ENCODE measurements around the gene NOTCH4. TPM values are rescaled to one million over a fixed set of nuclear protein-coding genes. Genes with fewer than 3 reads are reported as not detected.

NOTCH4 gene
- total RNA-seq, 1 donor from 2014 or later = 151 TPM

DNA sequence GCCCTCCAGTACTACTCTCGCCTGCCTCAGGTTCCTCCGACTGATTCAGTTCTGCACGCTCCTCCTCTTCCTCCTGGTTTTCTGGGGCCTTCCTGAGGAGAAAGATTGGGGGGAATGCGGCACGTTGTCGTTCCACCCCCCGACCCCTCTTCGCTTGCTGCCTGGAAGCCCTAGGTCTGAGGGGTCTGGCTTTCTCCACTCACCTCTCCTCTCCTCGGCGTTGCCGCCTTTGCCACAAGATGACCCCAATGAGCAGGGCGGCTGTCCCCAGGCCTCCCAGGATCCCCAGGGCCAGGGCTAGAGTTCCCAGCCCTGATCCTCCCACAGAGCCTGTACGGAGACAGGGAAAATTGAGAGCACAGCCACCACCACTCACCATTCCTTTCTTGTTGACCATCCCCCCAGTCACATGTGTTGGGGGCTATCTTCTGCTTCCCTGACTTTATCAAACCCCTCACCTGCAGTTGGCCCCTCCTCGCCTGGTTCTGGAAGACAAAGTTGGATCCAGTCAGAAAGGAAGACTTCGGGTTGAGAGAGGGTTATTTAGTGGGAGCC, 42.6 kb downstream of the NOTCH4 start:
- no peak for TF ChIP-seq CTCF (IDR thresholded peaks at IDR 0.05; ENCODE audit: unreplicated experiment)
- no peak for DNase-seq (ENCODE audit: low spot score)
- Mint-ChIP-seq H3K36me3 (ENCODE audit: low read depth, unreplicated experiment) (peaks cover 14% of the 10 kb centered on the region), H3K4me1 (ENCODE audit: unreplicated experiment) (peaks cover 58% of the 10 kb centered on the region), H3K9me3 (ENCODE audit: unreplicated experiment) (no peaks in the 10 kb centered on the region), H3K4me3 (ENCODE audit: unreplicated experiment) (peak overlapping the region; percentile 25), H3K27ac (ENCODE audit: unreplicated experiment) (no peak overlapping the region), H3K27me3 (ENCODE audit: unreplicated experiment) (peaks cover 9% of the 10 kb centered on the region)

DNA sequence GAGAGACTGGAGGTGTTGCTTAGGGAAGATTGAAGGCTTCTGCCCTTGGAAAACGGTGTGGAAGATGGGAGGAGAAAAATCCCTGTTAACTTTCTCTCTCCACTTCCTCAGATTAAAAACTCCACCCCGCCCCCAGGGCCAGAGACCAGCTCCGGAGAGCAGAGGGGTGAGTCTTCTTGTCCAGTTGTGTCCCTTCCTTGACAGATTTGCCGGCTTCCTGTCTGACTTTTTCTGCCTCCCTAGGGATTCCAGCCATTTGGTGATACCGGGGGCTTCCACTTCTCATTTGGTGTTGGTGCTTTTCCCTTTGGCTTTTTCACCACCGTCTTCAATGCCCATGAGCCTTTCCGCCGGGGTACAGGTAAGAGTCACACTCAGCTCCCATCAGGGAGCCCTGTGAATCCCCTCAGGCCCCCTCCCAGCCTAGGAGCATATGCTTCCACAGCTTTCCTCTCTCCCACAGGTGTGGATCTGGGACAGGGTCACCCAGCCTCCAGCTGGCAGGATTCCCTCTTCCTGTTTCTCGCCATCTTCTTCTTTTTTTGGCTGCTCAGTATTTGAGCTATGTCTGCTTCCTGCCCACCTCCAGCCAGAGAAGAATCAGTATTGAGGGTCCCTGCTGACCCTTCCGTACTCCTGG, 44.0 kb downstream of the NOTCH4 start:
- peaks cover 9% of the 10 kb centered on the region for H3K27me3 Mint-ChIP-seq (ENCODE audit: unreplicated experiment)
- peak overlapping the region; percentile 95 for H3K27ac Mint-ChIP-seq (ENCODE audit: unreplicated experiment)
- H3K9me3 Mint-ChIP-seq (ENCODE audit: unreplicated experiment) = no peaks in the 10 kb centered on the region
- no peak for TF ChIP-seq CTCF (IDR thresholded peaks at IDR 0.05; ENCODE audit: unreplicated experiment)
- peak overlapping the region; percentile 98 for H3K4me3 Mint-ChIP-seq (ENCODE audit: unreplicated experiment)
- H3K4me1 Mint-ChIP-seq (ENCODE audit: unreplicated experiment) = peaks cover 56% of the 10 kb centered on the region
- H3K36me3 Mint-ChIP-seq (ENCODE audit: low read depth, unreplicated experiment) = peaks cover 7% of the 10 kb centered on the region
- no peak for DNase-seq (ENCODE audit: low spot score)

DNA sequence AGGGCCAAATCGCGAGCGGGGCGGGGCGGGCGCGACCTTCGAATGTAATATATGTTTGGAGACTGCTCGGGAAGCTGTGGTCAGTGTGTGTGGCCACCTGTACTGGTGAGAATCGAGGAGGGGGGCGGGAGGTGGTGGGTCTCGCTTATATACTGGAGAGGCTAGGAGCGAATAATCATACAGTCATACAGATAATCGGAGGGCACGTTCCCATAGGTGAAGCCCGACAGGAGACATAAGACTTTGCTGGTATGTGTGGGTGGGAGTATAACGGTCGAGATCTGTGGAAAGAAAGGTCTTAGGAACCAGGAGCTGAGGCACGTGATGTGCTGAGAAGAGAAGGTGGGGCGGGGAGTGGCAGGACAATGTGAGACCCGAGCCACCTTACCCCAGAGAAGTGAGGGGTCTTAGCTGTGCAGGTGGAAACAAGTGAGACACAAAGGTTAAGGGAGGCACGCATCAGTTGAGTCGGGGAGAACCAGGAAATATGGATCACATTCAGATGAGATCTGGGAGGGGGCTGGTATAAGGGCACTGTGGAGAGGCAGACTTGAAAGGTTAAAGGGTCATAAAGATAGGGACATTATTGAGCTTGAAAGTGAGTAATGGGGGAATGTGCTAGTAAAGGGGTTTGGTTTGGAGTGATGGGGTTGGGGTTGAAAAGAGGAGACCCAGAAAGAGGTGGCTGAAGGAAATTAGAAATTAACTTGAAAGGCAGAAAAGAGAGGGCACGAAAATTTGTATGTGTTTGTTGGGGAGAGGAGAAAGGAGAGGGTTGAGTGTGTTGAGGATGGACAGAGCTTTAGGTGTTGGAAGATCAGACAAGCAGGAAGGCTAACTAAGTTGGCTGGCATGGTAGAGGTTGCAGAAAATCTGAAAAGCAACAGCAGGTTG, 45.1 kb downstream of the NOTCH4 start:
- no peak for TF ChIP-seq CTCF (IDR thresholded peaks at IDR 0.05; ENCODE audit: unreplicated experiment)
- DNase-seq (ENCODE audit: low spot score) = no peak
- Mint-ChIP-seq H3K9me3 (ENCODE audit: unreplicated experiment) (no peaks in the 10 kb centered on the region), H3K27ac (ENCODE audit: unreplicated experiment) (peak overlapping the region; percentile 95), H3K4me3 (ENCODE audit: unreplicated experiment) (peak overlapping the region; percentile 98), H3K27me3 (ENCODE audit: unreplicated experiment) (peaks cover 12% of the 10 kb centered on the region), H3K4me1 (ENCODE audit: unreplicated experiment) (peaks cover 61% of the 10 kb centered on the region), H3K36me3 (ENCODE audit: low read depth, unreplicated experiment) (peaks cover 7% of the 10 kb centered on the region)

GRCh38 chr6:32177788-32178546, 45.9 kb downstream of the NOTCH4 start, which contains the start of gene RNF5:
Gene RNF5 (plus strand): TSS chr6:32178405. CDS start chr6:32178512, 107 bp downstream.
- peak within 1 kb of the TSS; percentile 98 for H3K4me3 Mint-ChIP-seq (ENCODE audit: unreplicated experiment)
- no peaks in the 10 kb centered on the region for H3K9me3 Mint-ChIP-seq (ENCODE audit: unreplicated experiment)
- H3K4me1 Mint-ChIP-seq (ENCODE audit: unreplicated experiment) = peaks cover 68% of the 10 kb centered on the region
- no peak for TF ChIP-seq CTCF (IDR thresholded peaks at IDR 0.05; ENCODE audit: unreplicated experiment)
- DNase-seq (ENCODE audit: low spot score) = peak; percentile 82
- H3K27me3 Mint-ChIP-seq (ENCODE audit: unreplicated experiment) = peaks cover 12% of the 10 kb centered on the region
- H3K27ac Mint-ChIP-seq (ENCODE audit: unreplicated experiment) = peak within 1 kb of the TSS; percentile 95
- peaks cover 7% of the 10 kb centered on the region for H3K36me3 Mint-ChIP-seq (ENCODE audit: low read depth, unreplicated experiment)
